Adrenal gland (tissue), 12 donors: ENCODE data around the gene PRSS56. TPM values are rescaled to one million over a fixed set of nuclear protein-coding genes. Genes with fewer than 3 reads are reported as not detected.

Experiments
- DNase-seq, 7 donors: peaks; one replicate each; pipeline ENCODE4 v3.0.0-alpha.2; 2019 to 2020
- H3K27ac ChIP-seq, 5 donors: fragments of 200-600 bp; sonication (generic) in 4 of 5; 1 replicate in 3 of 5; 2 replicates in 2 of 5; pipeline versions ENCODE4 v1.5.1 to v1.8.0; 2016 to 2020; ENCODE audit warnings: mild to moderate bottlenecking in 1 of 5
- H3K27me3 ChIP-seq: fragments of 200-600 bp; 2 replicates; pipeline ENCODE4 v1.8.0; 2021
- H3K36me3 ChIP-seq, 2 donors: fragments of 200-600 bp; replicated peaks in 1 of 2; 1 replicate in 1 of 2; 2 replicates in 1 of 2; pipeline versions ENCODE4 v1.5.1 to v1.8.0; 2018 to 2022
- H3K4me1 ChIP-seq, 2 donors: fragments of 200-600 bp; replicated peaks in 1 of 2; 1 replicate in 1 of 2; 2 replicates in 1 of 2; pipeline versions ENCODE4 v1.5.1 to v1.8.0; 2018 to 2021
- H3K4me3 ChIP-seq, 4 donors: fragments of 200-600 bp; sonication (generic) in 3 of 4; one replicate each; pipeline ENCODE4 v1.5.1; 2016 to 2018
- H3K9me3 ChIP-seq, 3 donors: fragments of 200-600 bp; sonication (generic) in 1 of 3; replicated peaks in 1 of 3; 1 replicate in 2 of 3; 2 replicates in 1 of 3; pipeline versions ENCODE4 v1.5.1 to v1.8.0; 2016 to 2021
- CTCF ChIP-seq, 6 experiments: fragments of 450-650 bp in 4 of 6; fragments of 200-600 bp in 2 of 6; sonication (generic) in 1 of 6; IDR thresholded peaks; 1 replicate in 5 of 6; 2 replicates in 1 of 6; pipeline versions ENCODE4 v1.5.1 to v1.8.0; 2016 to 2021; ENCODE audit warnings: antibody characterized with exemption in 6 of 6, mild to moderate bottlenecking in 2 of 6, moderate library complexity in 1 of 6
- POLR2A ChIP-seq, 2 donors: fragments of 450-650 bp; IDR thresholded peaks; one replicate each; pipeline ENCODE4 v1.6.1; 2017; ENCODE audit warnings: antibody characterized with exemption in 2 of 2, mild to moderate bottlenecking in 2 of 2, moderate library complexity in 1 of 2
- WGBS, 4 donors: extraction: QIAGEN DNeasy Blood & Tissue Kit in 2 of 4; methylation state at CpG; one replicate each; pipeline versions ENCODE4 v1.1.5 to v1.1.7; 2013 to 2017; 5-methylcytosine and 5-hydroxymethylcytosine counted together
- intact Hi-C, 2 donors: fragments of 100-400 bp; cut with DNase I; formaldehyde crosslinking; loops; one replicate each; pipeline versions ENCODE4 v1.14.1 to v1.15.0; 2022 to 2023
- polyA plus RNA-seq, 3 donors: library from polyadenylated mRNA; stranded (reverse); fragments of 200-250 nt in 2 of 3; fragments of 350-450 nt in 1 of 3; fragmentation: Illumina TruSeq in 1 of 3; extraction: RNeasy Lipid Tissue Mini Kit (QIAGEN cat#74804) in 1 of 3; gene quantifications; one replicate each; pipeline ENCODE4 v1.2.3, GENCODE V29; 2013 to 2014
- total RNA-seq, 9 donors: library from RNA; depleted of rRNA in 4 of 9; stranded (reverse); fragments of >200 nt in 4 of 9; fragments of 120-200 nt in 1 of 9; fragmentation: NEBNext Ultra II Directional in 1 of 9; extraction: Animal tissue kit (Norgen Biotek cat#: 25700) in 1 of 9; gene quantifications; one replicate each; pipeline versions ENCODE4 v1.1.0 to v1.2.4, GENCODE V29; 2013 to 2023
- donor health status: healthy with polysubstance abuse.
- donor health status: Bipolar disorder and iron deficiency.
- donor health status: DM: yes; HTN: yes; CAD: no.
- donor health status: DM: no; HTN: no; CAD: no.
- donor health status: DM: no; HTN: no; CAD: no.
- donor health status: DM: yes; HTN: yes; CAD: no.

PRSS56 gene
- total and polyA plus RNA-seq, 12 donors, result 0.06 to 0.28 (median 0.07) TPM; not detected in 9

- no peaks in the 10 kb centered on the region for H3K36me3 ChIP-seq
- no peak overlapping the region for H3K27ac ChIP-seq
- DNase-seq, result peak in 1 of 7 donors; percentile 5
- H3K27me3 ChIP-seq, result no peaks in the 10 kb centered on the region
- intact Hi-C loops, result no loop called here
- TF ChIP-seq POLR2A (IDR thresholded peaks at IDR 0.05) (no peak), CTCF (IDR thresholded peaks at IDR 0.05) (no peak)
- no peaks in the 10 kb centered on the region for H3K4me1 ChIP-seq
- no peak overlapping the region for H3K4me3 ChIP-seq
- H3K9me3 ChIP-seq, result no peaks in the 10 kb centered on the region
- WGBS, 4 donors, result 77 to 92% (median 90%) methylated on average over 6 to 13 of the region's 13 CpGs
Measured at GRCh38 chr2:232477751-232478510, 42.3 kb upstream of the PRSS56 start.

- no peak overlapping the region for H3K27ac ChIP-seq
- H3K4me3 ChIP-seq, result no peak overlapping the region
- intact Hi-C loops, result no loop called here
- 79 to 85% (median 79%) methylated on average over 8 to 19 of the region's 19 CpGs for WGBS, 4 donors
- no peaks in the 10 kb centered on the region for H3K36me3 ChIP-seq
- no peaks in the 10 kb centered on the region for H3K9me3 ChIP-seq
- peak in 1 of 7 donors; percentile 7 for DNase-seq
- H3K27me3 ChIP-seq, result peaks cover 3% of the 10 kb centered on the region
- no peaks in the 10 kb centered on the region for H3K4me1 ChIP-seq
- TF ChIP-seq CTCF (IDR thresholded peaks at IDR 0.05), result no peak
- no peak for TF ChIP-seq POLR2A (IDR thresholded peaks at IDR 0.05)
Measured at GRCh38 chr2:232478571-232479340, 41.4 kb upstream of the PRSS56 start.

GRCh38 chr2:232479341-232480200 is 40.6 kb upstream of the PRSS56 start:
- whole genome bisulfite sequencing, 4 donors, result 67 to 78% (median 71%) methylated on average over 14 to 21 of the region's 21 CpGs
- peaks cover 11% of the 10 kb centered on the region for H3K27me3 ChIP-seq
- TF ChIP-seq CTCF (IDR thresholded peaks at IDR 0.05), result peak in 1 of 6 experiments; percentile 5
- TF ChIP-seq POLR2A (IDR thresholded peaks at IDR 0.05), result no peak
- H3K9me3 ChIP-seq, result no peaks in the 10 kb centered on the region
- H3K36me3 ChIP-seq, result no peaks in the 10 kb centered on the region
- no peaks in the 10 kb centered on the region for H3K4me1 ChIP-seq
- intact Hi-C loops, result no loop called here
- H3K27ac ChIP-seq, result no peak overlapping the region
- no peak overlapping the region for H3K4me3 ChIP-seq
- peak in 1 of 7 donors; percentile 29 for DNase-seq
